Measurements from ENCODE around the gene PTK6. TPM values are rescaled to one million over a fixed set of nuclear protein-coding genes. Genes with fewer than 3 reads are reported as not detected.

Gene PTK6
- total RNA-seq, 3 donors from 2014 or later (not counting 1 experiment from before 2014, with no cell fraction given) = 0.16 to 0.48 TPM; not detected in 1

DNA sequence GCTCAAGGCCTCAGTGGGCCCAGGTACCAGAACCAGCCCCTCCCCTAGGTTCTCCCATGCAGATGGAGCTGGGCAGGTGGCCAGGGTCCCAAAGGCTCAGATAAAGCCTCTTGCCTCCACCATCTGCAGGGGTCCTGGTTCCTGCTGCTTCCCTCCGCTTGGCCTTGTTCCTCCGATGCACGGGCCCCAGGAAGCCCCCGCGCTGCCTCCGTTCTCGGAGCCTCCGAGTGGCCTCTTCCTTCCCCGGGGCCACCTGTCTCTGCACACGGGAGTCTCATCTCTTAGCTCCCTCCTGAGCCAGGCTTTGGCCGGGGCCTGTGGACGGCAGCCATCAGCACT, 1.9 kb upstream of the PTK6 start:
- Mint-ChIP-seq H3K27ac (no peak overlapping the region), H3K36me3 (no peaks in the 10 kb centered on the region), H3K4me1 (peaks cover 0 to 20% of the 10 kb centered on the region in 2 donors), H3K27me3 (ENCODE audit: low read depth in 2 of 2) (no peaks in the 10 kb centered on the region), H3K4me3 (no peak overlapping the region), H3K9me3 (no peaks in the 10 kb centered on the region)
- no peaks in the 10 kb centered on the region for H3K27me3 ChIP-seq (ENCODE audit: control insufficient read depth, insufficient read depth, low read length)
- H3K36me3 ChIP-seq (ENCODE audit: control insufficient read depth, insufficient read depth, low read length) = no peaks in the 10 kb centered on the region
- ATAC-seq (no peak), DNase-seq (no peak)
- H3K4me1 ChIP-seq (ENCODE audit: control insufficient read depth, insufficient read depth, low read length) = peaks cover 35% of the 10 kb centered on the region
- H3K4me3 ChIP-seq (ENCODE audit: low read length) = no peak overlapping the region
- no peak overlapping the region for H3K27ac ChIP-seq (ENCODE audit: low read length)
- TF ChIP-seq, protein P1, sequence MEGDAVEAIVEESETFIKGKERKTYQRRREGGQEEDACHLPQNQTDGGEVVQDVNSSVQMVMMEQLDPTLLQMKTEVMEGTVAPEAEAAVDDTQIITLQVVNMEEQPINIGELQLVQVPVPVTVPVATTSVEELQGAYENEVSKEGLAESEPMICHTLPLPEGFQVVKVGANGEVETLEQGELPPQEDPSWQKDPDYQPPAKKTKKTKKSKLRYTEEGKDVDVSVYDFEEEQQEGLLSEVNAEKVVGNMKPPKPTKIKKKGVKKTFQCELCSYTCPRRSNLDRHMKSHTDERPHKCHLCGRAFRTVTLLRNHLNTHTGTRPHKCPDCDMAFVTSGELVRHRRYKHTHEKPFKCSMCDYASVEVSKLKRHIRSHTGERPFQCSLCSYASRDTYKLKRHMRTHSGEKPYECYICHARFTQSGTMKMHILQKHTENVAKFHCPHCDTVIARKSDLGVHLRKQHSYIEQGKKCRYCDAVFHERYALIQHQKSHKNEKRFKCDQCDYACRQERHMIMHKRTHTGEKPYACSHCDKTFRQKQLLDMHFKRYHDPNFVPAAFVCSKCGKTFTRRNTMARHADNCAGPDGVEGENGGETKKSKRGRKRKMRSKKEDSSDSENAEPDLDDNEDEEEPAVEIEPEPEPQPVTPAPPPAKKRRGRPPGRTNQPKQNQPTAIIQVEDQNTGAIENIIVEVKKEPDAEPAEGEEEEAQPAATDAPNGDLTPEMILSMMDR (IDR thresholded peaks at IDR 0.05) = no peak
- 82% methylated on average over 12 of the region's 12 CpGs for WGBS (ENCODE audit: insufficient coverage)
- no peaks in the 10 kb centered on the region for H3K9me3 ChIP-seq (ENCODE audit: control insufficient read depth, insufficient read depth, low read length)
- intact Hi-C loops (cut with micrococcal nuclease) = loop anchor here (2.0 to 5.0 kb wide), 5 partner anchors 118 to 582 kb away; partner anchors contain the start of genes RTEL1, SAMD10 and TPD52L2

DNA sequence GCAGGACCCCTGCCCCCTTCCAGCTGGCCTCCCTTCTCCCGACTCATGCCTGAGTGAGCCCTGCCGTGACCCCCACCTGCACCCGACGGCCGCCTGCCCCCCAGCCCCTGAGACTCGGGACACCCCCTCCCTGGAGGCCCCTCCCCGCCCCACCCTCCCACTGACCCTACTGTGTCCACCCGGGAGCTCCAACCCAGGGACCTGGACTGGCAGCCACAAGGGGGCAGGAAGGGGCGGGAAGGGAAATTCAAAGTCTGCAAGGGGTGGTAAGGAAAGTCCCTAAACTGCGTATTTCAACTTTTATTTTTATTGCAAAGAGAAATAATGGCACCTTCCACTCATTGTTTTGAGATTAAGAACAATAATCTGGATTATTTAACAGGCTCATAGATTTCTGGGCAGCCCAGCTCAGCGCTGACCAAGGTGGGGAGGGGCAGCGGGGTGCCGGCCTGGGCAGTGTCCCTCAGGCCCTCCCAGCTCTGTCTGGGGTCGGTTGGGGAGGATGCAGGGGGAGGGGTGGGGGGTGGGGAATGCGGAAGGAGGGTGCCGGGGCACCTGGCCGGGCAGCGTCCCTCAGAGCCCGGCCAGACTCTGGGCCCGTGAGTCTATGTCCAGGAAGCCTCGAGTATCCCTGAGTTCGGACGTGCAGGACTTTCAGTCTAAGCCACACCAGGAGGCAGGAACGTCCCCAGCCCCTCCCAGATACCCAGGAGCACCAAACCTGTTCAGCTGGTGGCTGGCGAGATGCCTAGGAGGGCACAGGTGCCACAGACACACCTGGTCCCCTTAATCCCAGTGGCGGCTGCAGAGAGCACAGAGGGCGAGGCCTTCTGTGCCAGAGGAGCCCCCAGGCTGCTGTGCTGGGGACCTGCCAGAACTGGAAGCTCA, 1.3 kb upstream of the PTK6 start:
- Histone ChIP-seq H3K4me1 (ENCODE audit: control insufficient read depth, insufficient read depth, low read length) (peaks cover 35% of the 10 kb centered on the region), H3K27me3 (ENCODE audit: control insufficient read depth, insufficient read depth, low read length) (no peaks in the 10 kb centered on the region), H3K4me3 (ENCODE audit: low read length) (peak overlapping the region; percentile 42), H3K36me3 (ENCODE audit: control insufficient read depth, insufficient read depth, low read length) (no peaks in the 10 kb centered on the region), H3K9me3 (ENCODE audit: control insufficient read depth, insufficient read depth, low read length) (no peaks in the 10 kb centered on the region), H3K27ac (ENCODE audit: low read length) (peak overlapping the region; percentile 88)
- no peaks in the 10 kb centered on the region for H3K36me3 Mint-ChIP-seq
- peaks cover 0 to 20% of the 10 kb centered on the region in 2 donors for H3K4me1 Mint-ChIP-seq
- H3K27me3 Mint-ChIP-seq (ENCODE audit: low read depth in 2 of 2) = no peaks in the 10 kb centered on the region
- peak overlapping the region; percentile 80 for H3K4me3 Mint-ChIP-seq
- ATAC-seq (peak; percentile 4 to 15 (median 11)), DNase-seq (peak in 1 of 2 donors; percentile 82)
- TF ChIP-seq, protein P1 (IDR thresholded peaks at IDR 0.05) = peak; percentile 47
- no peaks in the 10 kb centered on the region for H3K9me3 Mint-ChIP-seq
- H3K27ac Mint-ChIP-seq = peak overlapping the region; percentile 77 to 91
- intact Hi-C loops (cut with micrococcal nuclease) = loop anchor here (2.0 to 5.0 kb wide), 5 partner anchors 119 to 582 kb away; partner anchors contain the start of genes RTEL1, SAMD10 and TPD52L2
- WGBS (ENCODE audit: insufficient coverage) = 55% methylated on average over 24 of the region's 27 CpGs

DNA sequence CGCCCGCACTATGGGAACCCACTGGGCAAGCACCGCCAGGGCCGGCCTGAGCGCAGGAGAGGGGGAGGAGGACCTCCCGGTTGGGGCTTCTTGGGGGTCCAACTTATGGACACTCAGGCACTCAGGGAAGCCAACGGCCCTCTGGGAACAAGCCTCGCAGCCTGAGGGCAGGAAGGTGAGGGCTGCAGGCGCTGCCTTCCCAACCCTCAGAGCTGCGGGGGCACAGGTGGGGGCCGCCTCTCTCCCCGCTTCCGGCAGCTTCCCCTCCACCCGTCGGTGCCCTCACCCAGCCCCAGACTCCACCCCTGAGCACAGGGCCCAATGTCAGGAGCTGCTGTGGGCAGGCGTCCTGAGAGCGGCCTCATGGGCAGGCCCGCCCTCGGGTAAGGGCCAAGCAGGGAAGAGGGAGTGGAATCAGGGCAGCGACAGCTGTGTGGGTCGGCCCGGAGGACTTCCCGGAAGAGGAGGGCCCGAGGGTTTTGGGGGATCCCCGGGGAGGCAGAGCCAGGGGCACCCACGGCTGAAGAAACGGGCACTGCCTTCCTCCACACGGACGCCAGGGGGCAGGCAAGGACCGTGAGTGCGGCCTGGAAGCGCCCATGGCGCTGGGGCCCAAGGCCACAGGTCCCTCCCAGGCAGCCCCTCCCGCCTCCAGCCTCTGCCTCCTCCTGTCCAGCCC, 488 bp upstream of the PTK6 start:
- H3K4me3 Mint-ChIP-seq = peak overlapping the region; percentile 80
- H3K9me3 Mint-ChIP-seq = no peaks in the 10 kb centered on the region
- H3K27me3 Mint-ChIP-seq (ENCODE audit: low read depth in 2 of 2) = no peaks in the 10 kb centered on the region
- no peaks in the 10 kb centered on the region for H3K36me3 Mint-ChIP-seq
- DNase-seq (peak; percentile 95 to 98), ATAC-seq (peak; percentile 93 to 97 (median 93))
- peak overlapping the region; percentile 88 for H3K27ac ChIP-seq (ENCODE audit: low read length)
- WGBS (ENCODE audit: insufficient coverage) = 3% methylated on average over 34 of the region's 34 CpGs
- peak overlapping the region; percentile 77 to 91 for H3K27ac Mint-ChIP-seq
- TF ChIP-seq, protein P1 (IDR thresholded peaks at IDR 0.05) = peak; percentile 99
- no peaks in the 10 kb centered on the region for H3K27me3 ChIP-seq (ENCODE audit: control insufficient read depth, insufficient read depth, low read length)
- H3K4me1 ChIP-seq (ENCODE audit: control insufficient read depth, insufficient read depth, low read length) = peaks cover 32% of the 10 kb centered on the region
- peak overlapping the region; percentile 42 for H3K4me3 ChIP-seq (ENCODE audit: low read length)
- no peaks in the 10 kb centered on the region for H3K36me3 ChIP-seq (ENCODE audit: control insufficient read depth, insufficient read depth, low read length)
- intact Hi-C loops (cut with micrococcal nuclease) = loop anchor here (2.0 to 5.0 kb wide), 5 partner anchors 120 to 583 kb away; partner anchors contain the start of genes RTEL1, SAMD10 and TPD52L2
- H3K4me1 Mint-ChIP-seq = peaks cover 0 to 20% of the 10 kb centered on the region in 2 donors
- H3K9me3 ChIP-seq (ENCODE audit: control insufficient read depth, insufficient read depth, low read length) = no peaks in the 10 kb centered on the region
